Lower leg skin (tissue), 3 donors: ENCODE results near the gene RBM33.

Experiments used
- CTCF ChIP-seq, 3 donors: fragments of 450-650 bp; IDR thresholded peaks; one replicate each; pipeline ENCODE4 v1.5.1; 2016; ENCODE audit warnings: antibody characterized with exemption in 3 of 3, mild to moderate bottlenecking in 3 of 3, moderate library complexity in 2 of 3
- POLR2A ChIP-seq, 2 donors: fragments of 450-650 bp; IDR thresholded peaks; one replicate each; pipeline ENCODE4 v1.6.1; 2016 to 2017; ENCODE audit warnings: antibody characterized with exemption in 2 of 2, mild to moderate bottlenecking in 1 of 2, moderate library complexity in 1 of 2

- TF ChIP-seq POLR2A (IDR thresholded peaks at IDR 0.05) (no peak), CTCF (IDR thresholded peaks at IDR 0.05) (no peak)
Measured at GRCh38 chr7:155638366-155638765, 6.1 kb upstream of the RBM33 start.
